Activated CD4-positive, alpha-beta T cell treated with anti-CD3 and anti-CD28 coated beads, Interleukin-10, Interleukin-2, amounts not matched to agents 100 ng/mL and 50 ng/mL, durations not matched to agents 16 hours and 8 hours (primary cell): ENCODE measurements around the gene PUDP.
A peak's percentile ranks its signal among the peaks of the same experiment; 100 is the strongest.

Experiments
- DNase-seq: peaks from one replicate; pipeline ENCODE4 v3.0.0-alpha.2; 2020

The PUDP gene

GRCh38 chrX:7146703-7147412, 1.1 kb downstream of the PUDP start:
- peak; percentile 44 for DNase-seq

GRCh38 chrX:7146020-7146702, 1.8 kb downstream of the PUDP start:
- no peak for DNase-seq

GRCh38 chrX:7145454-7145853, 2.5 kb downstream of the PUDP start:
- DNase-seq, result no peak

GRCh38 chrX:7143941-7144525, 3.9 kb downstream of the PUDP start:
- no peak for DNase-seq

GRCh38 chrX:7143076-7143475, 4.9 kb downstream of the PUDP start:
- no peak for DNase-seq

DNA sequence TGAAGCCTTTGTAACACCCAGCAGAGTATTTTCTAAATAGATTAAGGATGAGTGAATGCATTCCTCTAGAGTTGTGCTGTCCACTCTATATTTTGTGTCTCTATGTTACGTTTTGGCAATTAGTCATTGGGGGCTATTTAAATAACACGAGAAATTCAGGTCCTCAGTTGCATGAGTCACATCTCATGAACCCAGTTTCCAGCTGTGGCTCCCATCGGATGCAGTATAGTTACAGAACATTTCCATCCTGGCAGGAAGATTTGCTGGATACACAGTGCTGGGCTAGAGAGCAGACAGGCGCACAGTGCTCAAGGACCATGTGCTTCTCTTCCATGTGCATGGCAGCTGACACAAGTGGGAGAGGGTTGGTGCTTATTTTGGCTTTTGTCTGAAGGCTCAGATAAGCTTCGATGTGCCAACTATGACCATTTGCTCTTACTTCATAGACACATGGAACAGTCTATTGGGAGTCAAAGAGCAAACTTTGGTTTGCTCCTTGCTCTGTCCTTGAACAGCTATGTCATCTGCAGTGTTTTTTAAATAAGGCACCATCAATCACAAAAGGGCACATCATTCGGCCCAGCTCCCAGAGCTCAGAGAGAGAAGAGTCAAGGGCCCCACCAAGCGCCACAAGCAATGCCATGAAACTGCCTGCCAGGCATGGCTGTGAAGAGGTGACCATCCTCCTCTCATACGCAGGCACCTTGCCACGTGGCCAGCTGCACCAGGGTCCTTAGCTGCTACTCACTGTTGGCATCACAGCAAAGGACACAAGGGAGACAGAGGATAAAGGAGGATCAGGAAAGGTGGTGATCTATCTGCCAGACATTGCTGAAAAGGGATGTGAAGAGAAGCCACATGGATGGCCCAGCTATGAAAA, 8.5 kb downstream of the PUDP start:
- DNase-seq, result no peak

DNA sequence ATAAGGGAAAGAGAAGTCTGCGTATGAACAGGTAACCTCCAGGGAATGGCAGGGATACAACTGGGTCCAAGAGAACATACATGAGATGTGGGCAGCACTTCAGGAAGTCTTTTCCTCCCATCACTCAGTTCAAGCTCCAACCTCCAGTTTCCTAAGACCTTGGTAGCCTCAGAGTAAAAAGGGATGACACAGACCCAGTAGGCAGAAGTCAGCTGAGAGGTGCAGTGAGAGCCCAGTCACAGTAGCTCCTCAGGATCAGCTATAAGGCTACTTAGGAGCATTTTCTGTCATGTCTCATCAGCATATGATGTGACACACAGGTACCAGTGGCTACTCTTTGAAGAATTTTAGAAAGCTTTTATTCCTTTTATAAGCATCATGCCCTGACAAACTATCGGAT, 13.0 kb downstream of the PUDP start:
- no peak for DNase-seq

- no peak for DNase-seq
Observed at GRCh38 chrX:7133050-7133440, 14.9 kb downstream of the PUDP start.

DNA sequence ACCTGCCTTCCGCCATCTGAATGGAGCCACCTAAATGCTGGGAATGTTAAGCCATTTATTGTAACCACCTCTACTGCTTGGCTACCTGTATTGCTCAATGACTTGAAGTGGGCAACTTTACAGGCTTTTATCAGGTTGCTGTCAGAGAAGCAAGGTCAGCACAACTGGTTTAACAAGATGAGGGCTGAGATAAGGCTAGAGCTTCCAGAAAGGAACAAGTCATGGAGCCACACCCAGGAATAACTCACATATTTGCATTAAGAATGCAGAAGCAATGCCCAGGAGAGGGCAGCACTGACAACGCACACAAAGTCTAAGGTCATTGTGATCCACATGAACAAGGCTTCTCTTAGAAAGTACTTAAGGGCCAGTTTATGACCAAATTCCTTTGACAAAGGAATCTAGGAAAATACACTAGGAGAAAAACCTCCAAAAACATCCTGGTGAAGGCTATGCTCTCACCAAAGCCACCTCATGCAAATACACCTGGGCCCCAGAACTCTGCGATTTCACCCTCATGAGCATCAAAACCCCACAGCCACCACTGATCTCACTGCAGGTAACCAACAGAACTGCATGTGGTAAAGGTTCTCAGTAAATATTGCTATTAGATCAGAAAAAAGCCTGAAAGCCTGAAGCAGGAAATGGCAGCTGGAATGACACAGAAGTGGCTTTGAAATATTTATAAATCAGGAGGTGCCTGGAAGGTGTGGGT, 15.5 kb downstream of the PUDP start:
- peak; percentile 31 for DNase-seq

DNA sequence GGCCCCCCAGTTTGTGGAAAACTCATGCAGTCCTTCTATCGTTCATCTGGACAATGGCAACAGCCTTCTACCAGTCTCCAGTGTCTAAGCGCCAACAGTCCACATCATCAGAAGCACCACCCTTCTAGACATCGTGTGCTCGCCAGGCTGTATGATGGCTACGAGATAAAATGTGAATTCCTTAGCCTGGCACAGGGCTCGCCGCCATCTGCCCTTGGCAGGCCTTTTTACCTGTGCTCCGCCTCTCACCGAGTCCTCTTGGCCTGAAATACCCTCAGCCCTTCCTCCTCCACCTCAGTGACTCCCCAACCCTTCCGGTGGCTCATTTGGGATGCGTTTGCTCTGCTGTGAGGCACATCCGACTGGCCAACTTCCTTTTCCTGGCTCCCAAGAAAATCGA, 16.3 kb downstream of the PUDP start:
- no peak for DNase-seq

DNA sequence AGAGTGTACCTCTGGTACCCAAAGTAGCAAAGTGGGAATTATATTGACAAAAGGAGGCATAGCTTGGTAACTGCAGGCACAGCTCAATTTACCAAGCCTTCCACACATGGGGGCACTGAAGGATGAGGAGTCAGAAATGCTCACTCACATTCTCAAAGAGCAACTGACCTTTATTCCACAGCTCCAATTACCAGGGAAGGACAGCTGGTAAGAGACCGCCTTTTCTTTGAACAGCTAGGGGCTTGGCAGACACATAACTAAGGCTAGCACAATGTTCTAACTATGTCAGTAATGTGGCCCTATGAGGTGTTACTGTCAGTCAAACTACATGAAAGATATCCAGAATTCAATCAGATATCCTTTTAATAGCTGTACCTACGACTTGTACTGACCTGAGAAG, 20.9 kb downstream of the PUDP start:
- DNase-seq, result no peak

GRCh38 chrX:7120878-7121219, 27.1 kb downstream of the PUDP start:
- DNase-seq, result no peak

DNA sequence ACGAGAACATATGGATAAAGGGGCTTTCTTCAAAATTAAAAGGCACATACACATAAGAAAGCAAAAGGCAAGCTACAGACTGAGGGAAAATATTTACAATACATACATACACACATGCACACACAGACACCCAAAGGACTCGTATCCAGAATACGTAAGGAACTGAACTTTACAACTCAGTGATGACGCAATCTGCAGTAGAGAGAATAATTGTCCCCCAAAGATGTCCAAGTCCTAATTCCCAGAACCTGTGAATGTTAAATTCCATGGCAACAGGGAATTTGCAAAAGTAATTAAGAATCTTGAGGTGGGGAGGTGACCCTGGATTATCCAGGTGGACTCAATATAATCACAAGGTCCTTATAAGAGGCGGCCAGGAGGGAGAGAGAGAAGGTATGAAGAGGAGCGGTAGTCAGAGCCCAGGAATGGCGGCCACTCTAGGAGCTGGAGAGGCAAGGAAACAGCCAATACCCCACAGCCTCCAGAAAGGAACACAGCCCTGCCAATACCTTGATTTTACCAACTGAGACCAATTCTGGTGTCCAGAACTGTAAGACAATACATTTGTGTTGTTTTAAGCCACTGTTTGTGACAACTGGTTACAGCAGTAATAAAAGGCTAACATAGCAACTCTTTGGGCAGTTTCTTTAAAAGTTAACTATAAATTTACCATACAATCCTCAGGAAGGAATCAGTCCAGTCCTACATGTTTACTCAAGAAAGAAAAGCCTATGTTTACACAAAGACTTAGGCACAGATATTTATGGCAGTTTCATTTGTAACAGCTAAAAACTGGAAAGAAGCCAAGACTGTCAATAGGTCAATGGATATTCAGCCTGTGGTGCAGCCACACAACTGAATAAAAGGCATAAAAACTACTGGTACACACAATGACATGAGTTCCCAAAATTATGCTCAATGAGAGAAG, 27.7 kb downstream of the PUDP start:
- no peak for DNase-seq

DNA sequence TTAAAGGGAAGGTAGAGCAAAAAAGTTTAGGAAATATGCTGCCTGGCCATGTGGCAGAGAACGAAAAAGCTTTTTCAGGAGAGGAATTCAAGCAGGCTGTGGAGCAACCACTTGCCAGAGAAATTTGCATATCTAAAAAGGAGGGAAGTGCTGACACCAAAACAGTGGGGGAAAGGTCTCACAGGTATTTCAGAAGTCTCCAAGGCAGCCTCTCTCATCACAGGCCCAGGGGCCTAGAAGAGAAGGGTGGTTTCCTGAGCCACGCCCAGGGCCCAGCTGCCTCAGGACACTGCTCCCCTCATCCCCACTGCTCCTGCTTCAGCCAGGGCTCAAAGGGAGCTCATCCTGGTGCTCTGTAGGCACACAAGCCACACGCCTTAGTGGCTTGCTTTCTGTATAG, 30.4 kb downstream of the PUDP start:
- DNase-seq, result no peak

- DNase-seq, result no peak
Observed at GRCh38 chrX:7116081-7116480, 31.9 kb downstream of the PUDP start.

DNA sequence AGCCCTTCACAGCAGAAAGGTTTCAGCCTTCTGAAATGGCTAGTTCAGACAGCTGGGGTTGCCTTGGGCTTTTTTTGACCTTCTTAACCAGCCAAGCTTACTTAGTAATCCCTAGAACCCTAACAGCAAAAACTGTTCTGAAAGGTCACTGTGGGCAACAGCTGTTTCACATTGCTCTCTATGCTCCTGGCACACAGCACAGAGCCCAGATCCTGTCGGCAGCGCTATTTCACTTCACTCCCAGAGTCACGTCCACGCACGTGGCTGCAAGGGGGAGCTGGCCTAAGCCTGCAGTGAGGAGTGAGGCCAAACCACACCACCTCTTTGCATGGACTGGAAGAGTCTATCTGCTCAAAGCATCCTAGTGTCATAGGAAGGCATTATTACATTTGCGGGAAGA, 32.4 kb downstream of the PUDP start:
- DNase-seq, result no peak

DNA sequence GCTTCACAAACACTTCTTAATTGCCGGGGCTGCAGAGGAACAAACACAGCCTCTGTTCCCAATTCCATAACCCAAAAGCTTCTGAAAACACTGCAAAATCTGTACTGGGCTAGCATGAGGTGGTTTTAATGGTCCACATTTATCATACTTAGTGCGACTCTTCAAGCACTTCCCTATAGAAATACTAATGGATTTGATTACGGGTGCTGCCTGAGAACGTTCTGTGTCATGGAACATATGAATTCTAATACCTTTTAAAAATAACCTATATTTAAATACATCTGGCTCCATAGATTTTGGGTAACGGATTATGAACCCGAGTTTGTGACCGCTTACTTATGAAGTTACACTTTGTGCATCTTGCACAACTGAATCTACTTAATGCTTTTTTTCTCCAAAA, 35.9 kb downstream of the PUDP start:
- DNase-seq, result no peak

GRCh38 chrX:7111518-7111917, 36.4 kb downstream of the PUDP start:
- no peak for DNase-seq

DNA sequence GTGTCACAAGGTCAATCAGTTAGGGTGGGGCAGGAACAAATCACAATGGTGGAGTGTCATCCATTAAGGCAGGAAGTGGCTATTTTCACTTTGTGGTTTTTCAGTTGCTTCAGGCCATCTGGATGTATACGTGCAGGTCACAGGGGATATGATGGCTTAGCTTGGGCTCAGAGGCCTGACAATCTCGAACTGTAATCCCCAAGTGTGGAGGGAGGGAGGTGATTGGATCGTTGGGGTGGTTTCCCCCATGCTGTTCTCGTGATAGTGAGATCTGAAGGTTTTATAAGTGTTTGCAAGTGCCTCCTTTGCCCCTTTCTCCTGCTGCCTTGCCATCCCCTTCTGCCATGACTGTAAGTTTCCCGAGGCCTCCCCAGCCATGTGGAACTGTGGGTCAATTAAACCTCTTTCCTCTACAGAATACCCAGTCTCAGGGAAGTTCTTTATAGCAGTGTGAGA, 37.1 kb downstream of the PUDP start:
- DNase-seq, result peak; percentile 32

GRCh38 chrX:7109838-7110793, 37.8 kb downstream of the PUDP start:
- DNase-seq, result no peak
